Muscle layer of duodenum (tissue), 2 donors: ENCODE results near the gene TBC1D4.

Experiments used
- H3K27ac ChIP-seq: one replicate; pipeline ENCODE4 v1.7.0; 2013; ENCODE audit warnings: mild to moderate bottlenecking, low read length
- H3K27me3 ChIP-seq: one replicate; pipeline ENCODE4 v1.7.0; 2013; ENCODE audit warnings: low read depth, mild to moderate bottlenecking, control low read depth, low read length
- H3K36me3 ChIP-seq, 2 donors: one replicate each; pipeline ENCODE4 v1.7.0; 2013; ENCODE audit warnings: low read length in 2 of 2, control low read depth in 1 of 2, mild to moderate bottlenecking in 1 of 2; ENCODE audit not compliant: insufficient read depth in 2 of 2, control insufficient read depth in 1 of 2
- H3K4me1 ChIP-seq, 2 donors: one replicate each; pipeline ENCODE4 v1.7.0; 2013; ENCODE audit warnings: low read length in 2 of 2, mild to moderate bottlenecking in 2 of 2, control low read depth in 1 of 2, moderate library complexity in 1 of 2; ENCODE audit not compliant: insufficient read depth in 2 of 2, control insufficient read depth in 1 of 2
- H3K4me3 ChIP-seq, 2 donors: one replicate each; pipeline ENCODE4 v1.7.0; 2013; ENCODE audit warnings: low read length in 2 of 2, low read depth in 1 of 2, mild to moderate bottlenecking in 1 of 2
- H3K9me3 ChIP-seq, 2 donors: one replicate each; pipeline ENCODE4 v1.7.0; 2013; ENCODE audit warnings: low read length in 2 of 2, control low read depth in 1 of 2, mild to moderate bottlenecking in 1 of 2; ENCODE audit not compliant: control insufficient read depth in 1 of 2
- donor health status: healthy.

TBC1D4 gene

GRCh38 chr13:75507027-75508001 is 25.3 kb upstream of the TBC1D4 start:
- Histone ChIP-seq H3K9me3 (no peaks in the 10 kb centered on the region), H3K4me3 (no peak overlapping the region), H3K27me3 (no peaks in the 10 kb centered on the region), H3K36me3 (no peaks in the 10 kb centered on the region), H3K4me1 (no peaks in the 10 kb centered on the region), H3K27ac (no peak overlapping the region)

GRCh38 chr13:75506018-75506417 is 24.0 kb upstream of the TBC1D4 start:
- Histone ChIP-seq H3K4me1 (no peaks in the 10 kb centered on the region), H3K27me3 (no peaks in the 10 kb centered on the region), H3K4me3 (no peak overlapping the region), H3K9me3 (no peaks in the 10 kb centered on the region), H3K36me3 (no peaks in the 10 kb centered on the region), H3K27ac (no peak overlapping the region)

DNA sequence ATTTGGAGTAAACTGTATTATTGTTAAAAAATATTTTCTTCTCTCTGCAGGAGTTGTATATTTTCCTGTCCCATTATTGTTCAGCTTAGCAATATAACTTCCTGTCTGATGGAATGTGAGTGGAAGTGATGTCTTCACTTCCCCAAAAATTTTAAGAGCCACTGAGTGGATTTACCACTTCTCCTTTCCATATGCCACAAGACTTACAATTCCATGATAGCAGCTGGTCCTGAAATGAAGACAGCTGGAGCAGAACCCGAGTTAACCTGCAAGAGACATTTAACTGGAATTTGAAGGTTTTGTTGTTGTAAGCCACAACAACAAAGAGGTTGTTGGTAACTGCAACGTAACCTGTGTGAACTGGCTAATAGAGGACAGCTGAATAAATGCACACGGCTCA is 23.4 kb upstream of the TBC1D4 start:
- Histone ChIP-seq H3K27ac (no peak overlapping the region), H3K4me3 (no peak overlapping the region), H3K4me1 (no peaks in the 10 kb centered on the region), H3K36me3 (no peaks in the 10 kb centered on the region), H3K27me3 (no peaks in the 10 kb centered on the region), H3K9me3 (no peaks in the 10 kb centered on the region)

DNA sequence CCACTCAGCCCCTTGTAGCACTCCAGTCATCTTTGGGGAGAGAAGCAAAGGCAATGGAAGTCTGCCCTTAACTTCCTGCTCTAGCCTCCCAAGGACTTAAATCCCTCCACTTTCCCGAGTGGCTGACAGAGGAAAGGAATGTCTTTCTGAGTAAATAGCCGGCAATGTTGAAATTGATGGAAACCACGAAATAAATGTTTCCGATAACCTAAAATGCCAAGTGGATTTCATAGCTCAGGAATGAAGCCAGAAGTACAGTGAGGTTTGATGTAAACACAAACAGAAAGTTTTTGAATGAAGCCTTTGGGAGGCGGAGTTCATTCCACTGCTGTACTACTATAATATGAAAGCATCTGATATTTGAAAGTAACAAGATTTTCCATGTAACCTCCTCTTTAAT is 14.0 kb upstream of the TBC1D4 start:
- Histone ChIP-seq H3K36me3 (no peaks in the 10 kb centered on the region), H3K4me3 (no peak overlapping the region), H3K27ac (no peak overlapping the region), H3K9me3 (no peaks in the 10 kb centered on the region), H3K27me3 (no peaks in the 10 kb centered on the region), H3K4me1 (no peaks in the 10 kb centered on the region)

DNA sequence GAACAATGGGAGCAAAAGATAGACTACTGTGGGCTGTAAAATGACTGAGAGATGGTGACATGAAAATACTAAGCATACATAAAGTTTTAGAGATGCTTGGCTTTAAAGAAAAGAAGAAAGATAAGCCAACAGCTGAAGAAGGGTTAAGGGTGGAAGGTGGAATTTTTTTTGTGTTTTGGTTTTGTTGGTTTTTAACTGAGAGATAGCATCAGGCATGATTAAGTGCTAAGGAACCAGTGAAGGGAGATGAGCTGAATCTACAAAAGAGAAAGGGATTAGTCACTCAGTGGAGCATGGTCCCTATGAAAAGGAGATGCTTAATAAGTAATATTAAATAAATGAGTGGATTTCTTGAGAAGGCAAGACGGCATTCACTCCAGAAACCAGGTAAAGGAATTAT is 12.5 kb upstream of the TBC1D4 start:
- Histone ChIP-seq H3K27me3 (no peaks in the 10 kb centered on the region), H3K36me3 (no peaks in the 10 kb centered on the region), H3K27ac (no peak overlapping the region), H3K4me3 (no peak overlapping the region), H3K9me3 (no peaks in the 10 kb centered on the region), H3K4me1 (no peaks in the 10 kb centered on the region)

DNA sequence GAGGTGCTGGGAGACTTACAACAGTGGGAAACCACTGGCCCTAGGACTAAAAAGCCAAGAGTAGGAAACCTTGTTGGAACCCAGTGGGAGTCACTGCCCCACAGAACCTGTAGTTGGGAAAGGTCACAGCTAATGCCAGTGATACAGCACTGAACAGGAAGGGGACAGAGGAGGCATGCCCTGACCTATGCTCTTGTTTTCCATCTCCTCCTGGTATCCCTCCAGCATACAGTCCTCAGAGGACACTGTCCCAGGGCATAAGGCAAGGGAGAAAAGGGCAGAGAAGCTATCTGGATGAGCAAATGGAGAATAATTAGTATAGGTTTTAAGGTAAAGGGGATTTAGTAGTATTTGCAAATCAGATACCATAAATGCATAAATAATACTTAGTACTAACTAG is 11.2 kb upstream of the TBC1D4 start:
- no peak overlapping the region for H3K4me3 ChIP-seq
- H3K4me1 ChIP-seq, result no peaks in the 10 kb centered on the region
- H3K27ac ChIP-seq, result no peak overlapping the region
- no peaks in the 10 kb centered on the region for H3K9me3 ChIP-seq
- H3K36me3 ChIP-seq, result no peaks in the 10 kb centered on the region
- no peaks in the 10 kb centered on the region for H3K27me3 ChIP-seq

DNA sequence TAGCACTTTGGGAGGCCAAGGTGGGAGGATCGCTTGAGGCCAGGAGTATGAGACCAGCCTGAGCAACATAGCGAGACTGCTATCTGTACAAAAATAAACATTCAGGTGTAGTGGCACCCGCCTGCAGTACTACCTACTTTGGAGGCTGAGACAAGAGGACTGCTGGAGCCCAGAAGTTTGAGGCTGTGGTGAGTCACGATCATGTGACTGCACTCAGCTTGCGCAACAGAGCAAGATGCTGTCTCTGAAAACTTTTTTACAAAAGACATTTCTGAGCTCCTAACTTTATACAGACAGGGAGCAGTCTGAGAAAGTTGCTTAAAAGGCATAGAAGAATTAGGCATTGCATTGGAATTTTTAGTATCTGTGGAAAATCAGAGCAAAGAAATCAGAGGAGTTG is 10.4 kb upstream of the TBC1D4 start:
- Histone ChIP-seq H3K4me1 (no peaks in the 10 kb centered on the region), H3K27me3 (no peaks in the 10 kb centered on the region), H3K4me3 (no peak overlapping the region), H3K36me3 (no peaks in the 10 kb centered on the region), H3K9me3 (no peaks in the 10 kb centered on the region), H3K27ac (no peak overlapping the region)

- H3K4me1 ChIP-seq, result no peaks in the 10 kb centered on the region
- no peak overlapping the region for H3K27ac ChIP-seq
- H3K4me3 ChIP-seq, result no peak overlapping the region
- H3K9me3 ChIP-seq, result no peaks in the 10 kb centered on the region
- H3K36me3 ChIP-seq, result no peaks in the 10 kb centered on the region
- H3K27me3 ChIP-seq, result no peaks in the 10 kb centered on the region
Measured at GRCh38 chr13:75491376-75491775, 9.4 kb upstream of the TBC1D4 start.

- H3K27me3 ChIP-seq, result no peaks in the 10 kb centered on the region
- no peak overlapping the region for H3K4me3 ChIP-seq
- no peak overlapping the region for H3K27ac ChIP-seq
- no peaks in the 10 kb centered on the region for H3K9me3 ChIP-seq
- no peaks in the 10 kb centered on the region for H3K36me3 ChIP-seq
- H3K4me1 ChIP-seq, result no peaks in the 10 kb centered on the region
Measured at GRCh38 chr13:75489502-75490263, 7.7 kb upstream of the TBC1D4 start.

DNA sequence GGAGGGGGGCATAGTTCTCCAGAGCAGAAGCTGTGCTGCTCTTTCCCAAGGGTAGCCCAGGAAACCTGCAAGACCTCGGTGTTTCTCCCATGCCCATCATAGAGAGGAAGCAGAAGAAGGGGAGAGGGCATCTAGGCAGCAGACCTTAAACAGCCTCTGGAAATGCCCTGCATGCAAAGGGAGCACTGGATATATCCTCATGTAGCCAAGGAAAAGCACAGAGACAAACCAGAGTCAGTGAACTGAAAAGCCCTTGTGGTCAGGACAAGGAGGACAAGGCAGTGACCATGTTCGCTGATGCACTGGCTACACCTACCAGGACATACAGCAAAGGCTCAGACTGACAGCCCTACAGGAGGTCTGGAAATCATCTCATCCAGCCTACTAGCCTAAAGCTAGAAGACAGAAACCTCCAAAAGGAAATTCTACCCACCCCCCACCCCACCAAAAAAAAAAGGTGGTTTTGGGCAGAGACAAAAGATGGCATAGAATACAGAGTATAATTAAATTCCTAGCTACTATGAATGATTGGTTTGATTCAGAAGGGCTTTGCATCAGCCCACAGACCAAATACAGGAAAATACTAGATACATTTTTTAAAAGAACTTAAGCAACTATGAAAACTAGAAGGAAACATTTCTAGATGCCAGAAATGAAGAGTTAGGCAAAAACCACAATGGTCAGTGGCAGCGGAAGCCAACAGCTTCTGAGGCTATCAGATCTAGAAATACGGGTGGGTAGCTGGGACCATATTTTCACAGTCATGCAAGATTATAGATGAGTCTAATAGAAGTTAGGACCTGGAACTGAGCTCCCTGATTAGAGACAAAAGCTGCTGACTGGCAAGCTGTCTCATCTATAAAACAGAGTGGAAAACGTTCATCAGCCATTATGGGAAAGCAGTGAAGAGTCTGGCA is 4.4 kb upstream of the TBC1D4 start:
- Histone ChIP-seq H3K36me3 (no peaks in the 10 kb centered on the region), H3K4me3 (no peak overlapping the region), H3K27ac (no peak overlapping the region), H3K27me3 (no peaks in the 10 kb centered on the region), H3K9me3 (no peaks in the 10 kb centered on the region), H3K4me1 (no peaks in the 10 kb centered on the region)
